ENCODE measurements around the gene TSGA10IP. TPM values are rescaled to one million over a fixed set of nuclear protein-coding genes. Genes with fewer than 3 reads are reported as not detected.

TSGA10IP gene
- polyA plus RNA-seq, 1 experiment: not detected

- Histone ChIP-seq H3K4me3 (ENCODE audit: low read depth, low read length) (no peak overlapping the region), H3K9me3 (ENCODE audit: control insufficient read depth, insufficient read depth, low read length) (no peaks in the 10 kb centered on the region; the same call in 1 of the 2 replicates), H3K27me3 (ENCODE audit: control insufficient read depth, insufficient read depth, low read length) (no peaks in the 10 kb centered on the region), H3K27ac (ENCODE audit: low read depth, low read length) (no peak overlapping the region)
- ChIA-PET POLR2A (no interaction called here), CTCF (interaction anchor here (1.4 to 1.6 kb wide), 3 partner anchors 25 to 83 kb away, joined by 3 to 8 read pairs (median 6); partner anchors contain the start of gene FIBP)
- TF ChIP-seq, protein P1, sequence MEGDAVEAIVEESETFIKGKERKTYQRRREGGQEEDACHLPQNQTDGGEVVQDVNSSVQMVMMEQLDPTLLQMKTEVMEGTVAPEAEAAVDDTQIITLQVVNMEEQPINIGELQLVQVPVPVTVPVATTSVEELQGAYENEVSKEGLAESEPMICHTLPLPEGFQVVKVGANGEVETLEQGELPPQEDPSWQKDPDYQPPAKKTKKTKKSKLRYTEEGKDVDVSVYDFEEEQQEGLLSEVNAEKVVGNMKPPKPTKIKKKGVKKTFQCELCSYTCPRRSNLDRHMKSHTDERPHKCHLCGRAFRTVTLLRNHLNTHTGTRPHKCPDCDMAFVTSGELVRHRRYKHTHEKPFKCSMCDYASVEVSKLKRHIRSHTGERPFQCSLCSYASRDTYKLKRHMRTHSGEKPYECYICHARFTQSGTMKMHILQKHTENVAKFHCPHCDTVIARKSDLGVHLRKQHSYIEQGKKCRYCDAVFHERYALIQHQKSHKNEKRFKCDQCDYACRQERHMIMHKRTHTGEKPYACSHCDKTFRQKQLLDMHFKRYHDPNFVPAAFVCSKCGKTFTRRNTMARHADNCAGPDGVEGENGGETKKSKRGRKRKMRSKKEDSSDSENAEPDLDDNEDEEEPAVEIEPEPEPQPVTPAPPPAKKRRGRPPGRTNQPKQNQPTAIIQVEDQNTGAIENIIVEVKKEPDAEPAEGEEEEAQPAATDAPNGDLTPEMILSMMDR (IDR thresholded peaks at IDR 0.05; ENCODE audit: low read depth, low read length): no peak
- no peak for DNase-seq (ENCODE audit: low read depth, low spot score)
Measured at GRCh38 chr11:65967329-65967934, 22.2 kb downstream of the TSGA10IP start.

DNA sequence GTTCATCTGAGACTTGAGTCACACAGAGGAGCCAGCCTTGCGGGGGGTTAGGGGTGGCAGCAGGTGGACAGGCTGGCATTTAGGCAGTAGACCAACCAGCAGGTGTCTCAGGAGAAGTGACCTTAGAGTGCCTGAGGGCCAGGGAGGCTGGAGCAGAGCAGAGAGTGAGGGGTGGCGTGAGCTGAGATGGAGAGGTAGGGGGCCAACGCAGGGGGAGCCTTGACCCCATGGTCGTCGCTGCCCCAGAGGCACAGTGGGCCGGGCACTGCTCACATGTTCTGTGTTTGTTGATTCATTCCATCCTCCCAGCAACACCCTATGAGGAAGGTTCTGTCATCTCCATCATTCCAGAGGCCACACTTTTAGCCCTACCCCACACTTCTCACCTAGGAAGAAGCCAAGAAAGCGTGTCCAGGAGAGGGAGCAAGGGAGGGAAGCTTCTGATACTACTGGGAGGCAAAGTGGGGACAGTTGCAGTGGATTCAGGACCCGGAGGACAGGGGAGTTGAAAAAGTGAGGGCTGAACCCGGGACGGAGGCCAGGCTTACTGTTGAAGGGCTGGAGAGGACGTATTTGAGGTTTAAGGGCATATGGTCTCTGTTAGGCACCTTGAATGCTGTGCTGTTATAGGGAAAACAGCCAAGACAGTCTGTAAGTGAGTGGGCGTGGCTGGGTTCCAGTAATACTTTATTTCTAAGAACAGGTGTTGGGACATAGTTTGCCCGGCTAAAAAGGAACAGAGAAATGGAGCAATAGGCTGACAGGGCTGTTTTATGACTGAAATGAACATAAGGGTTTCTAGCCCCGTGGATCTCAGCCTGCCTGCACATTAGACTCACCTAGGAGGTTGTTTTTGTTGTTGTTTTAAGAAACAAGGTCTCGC is 23.6 kb downstream of the TSGA10IP start:
- TF ChIP-seq, protein P1 (IDR thresholded peaks at IDR 0.05; ENCODE audit: low read depth, low read length): no peak
- Histone ChIP-seq H3K27me3 (ENCODE audit: control insufficient read depth, insufficient read depth, low read length) (no peaks in the 10 kb centered on the region), H3K27ac (ENCODE audit: low read depth, low read length) (no peak overlapping the region), H3K9me3 (ENCODE audit: control insufficient read depth, insufficient read depth, low read length) (no peaks in the 10 kb centered on the region; the same call in 1 of the 2 replicates), H3K4me3 (ENCODE audit: low read depth, low read length) (no peak overlapping the region)
- no peak for DNase-seq (ENCODE audit: low read depth, low spot score)
- POLR2A ChIA-PET: no interaction called here
- CTCF ChIA-PET: interaction anchor here (0.6 to 1.6 kb wide), 3 partner anchors 17 to 84 kb away, joined by 6 to 14 read pairs (median 8); partner anchors contain the start of gene FIBP

GRCh38 chr11:65972116-65972515 is 26.8 kb downstream of the TSGA10IP start:
- POLR2A ChIA-PET: no interaction called here

DNA sequence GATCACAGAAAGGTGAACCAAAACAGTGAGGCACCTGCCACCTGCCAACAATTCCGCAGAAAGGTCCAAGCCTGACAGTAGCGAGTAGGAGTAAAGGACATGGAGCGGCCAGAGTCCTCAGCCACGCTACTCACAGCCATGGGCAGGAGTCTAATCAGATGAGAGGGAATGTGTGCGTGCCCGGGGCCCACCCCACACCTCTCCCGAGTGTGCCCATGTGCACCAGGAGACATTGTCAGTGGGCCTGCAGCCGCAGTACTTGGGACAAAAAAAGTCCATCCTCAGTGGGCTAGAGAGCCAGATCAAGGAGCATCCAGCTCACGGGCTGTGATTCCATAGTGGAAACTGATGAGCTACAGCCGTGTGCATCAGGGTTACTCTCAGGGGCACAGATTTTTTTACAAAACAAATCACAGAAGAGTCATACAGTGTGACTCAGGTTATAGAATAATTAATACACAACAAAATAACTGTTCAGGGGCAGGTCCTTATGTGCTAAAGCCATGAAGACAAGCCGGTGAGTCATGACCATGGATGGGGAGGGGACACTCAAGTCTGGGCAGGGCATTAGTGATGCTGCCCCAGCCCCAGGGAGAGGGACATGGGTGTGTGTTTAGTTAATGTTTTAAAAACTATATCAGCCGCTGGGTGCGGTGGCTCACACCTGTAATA is 28.3 kb downstream of the TSGA10IP start:
- Histone ChIP-seq H3K27ac (ENCODE audit: low read depth, low read length) (no peak overlapping the region), H3K9me3 (ENCODE audit: control insufficient read depth, insufficient read depth, low read length) (no peaks in the 10 kb centered on the region; the same call in 1 of the 2 replicates), H3K27me3 (ENCODE audit: control insufficient read depth, insufficient read depth, low read length) (no peaks in the 10 kb centered on the region), H3K4me3 (ENCODE audit: low read depth, low read length) (no peak overlapping the region)
- no peak for DNase-seq (ENCODE audit: low read depth, low spot score)
- ChIA-PET POLR2A (interaction anchor here (0.6 kb wide), 1 partner anchor 85 kb away, joined by 3 read pairs; the partner anchor contains the start of gene FIBP), CTCF (interaction anchor here (0.9 kb wide), 1 partner anchor 89 kb away, joined by 3 read pairs; no protein-coding TSS in a partner anchor)
- TF ChIP-seq, protein P1 (IDR thresholded peaks at IDR 0.05; ENCODE audit: low read depth, low read length): no peak

More at GRCh38 chr11:65972116-65972515, 26.8 kb downstream of the TSGA10IP start:
- TF ChIP-seq, protein P1 (IDR thresholded peaks at IDR 0.05; ENCODE audit: low read depth, low read length): no peak
- H3K27me3 ChIP-seq (ENCODE audit: control insufficient read depth, insufficient read depth, low read length): no peaks in the 10 kb centered on the region
- no peaks in the 10 kb centered on the region; the same call in 1 of the 2 replicates for H3K9me3 ChIP-seq (ENCODE audit: control insufficient read depth, insufficient read depth, low read length)
- H3K4me3 ChIP-seq (ENCODE audit: low read depth, low read length): no peak overlapping the region
- DNase-seq (ENCODE audit: low read depth, low spot score): no peak
- H3K27ac ChIP-seq (ENCODE audit: low read depth, low read length): no peak overlapping the region
- CTCF ChIA-PET: interaction anchor here (0.7 to 2.3 kb wide), 6 partner anchors 11 to 120 kb away, joined by 3 to 13 read pairs (median 5); partner anchors contain the start of genes FIBP and MUS81
